A673 (cell line): ENCODE results near the gene ARHGEF4. TPM values are rescaled to one million over a fixed set of nuclear protein-coding genes. Genes with fewer than 3 reads are reported as not detected.

Experiments used
- BruUV-seq: library from RNA; stranded (reverse); fragments of 400-500 nt; replicated peaks from 2 replicates; lab custom pipeline; 2021; lab: Mats Ljungman, UMichigan
- CTCF ChIA-PET: fragments of 300-600 bp; sonication (Branson Sonifier 250); formaldehyde crosslinking; loops from one replicate; lab custom pipeline; 2022; ENCODE audit warnings: antibody characterized with exemption; lab: Charles Lee
- POLR2A ChIA-PET: fragments of 300-600 bp; sonication (Branson Sonifier 250); formaldehyde crosslinking; loops from one replicate; lab custom pipeline; 2022; ENCODE audit warnings: antibody characterized with exemption; ENCODE audit not compliant: low non-redundant PET; lab: Charles Lee
- DNase-seq: peaks from one replicate; pipeline ENCODE4 v3.0.0-alpha.2; 2015; ENCODE audit warnings: low spot score
- H3K27ac ChIP-seq: fragments of 200-600 bp; sonication (generic); 2 replicates; pipeline ENCODE4 v1.5.1; 2016; ENCODE audit warnings: mixed run types, low read depth, mild to moderate bottlenecking, mixed read lengths, antibody characterized with exemption, low read length; ENCODE audit not compliant: poor library complexity, severe bottlenecking
- H3K27me3 ChIP-seq: fragments of 200-600 bp; sonication (generic); replicated peaks from 2 replicates; pipeline ENCODE4 v1.6.1; 2017; ENCODE audit warnings: mixed run types, low read depth, mild to moderate bottlenecking, mixed read lengths, antibody characterized with exemption, low read length; ENCODE audit not compliant: insufficient read depth, poor library complexity
- H3K36me3 ChIP-seq: fragments of 200-600 bp; sonication (generic); 2 replicates; pipeline ENCODE4 v1.6.1; 2016; ENCODE audit warnings: mixed run types, mild to moderate bottlenecking, mixed read lengths, antibody characterized with exemption, low read length; ENCODE audit not compliant: insufficient read depth, poor library complexity, severe bottlenecking
- H3K4me1 ChIP-seq: fragments of 200-600 bp; sonication (generic); 2 replicates; pipeline ENCODE4 v1.6.1; 2017; ENCODE audit warnings: mixed run types, mild to moderate bottlenecking, mixed read lengths, antibody characterized with exemption, low read length; ENCODE audit not compliant: insufficient read depth, poor library complexity, severe bottlenecking
- H3K4me3 ChIP-seq: fragments of 200-600 bp; sonication (generic); 2 replicates; pipeline ENCODE4 v1.5.1; 2016; ENCODE audit warnings: low read depth, mixed run types, mild to moderate bottlenecking, mixed read lengths, low read length; ENCODE audit not compliant: poor library complexity, severe bottlenecking
- H3K9me3 ChIP-seq: fragments of 200-600 bp; sonication (generic); 2 replicates; pipeline ENCODE4 v1.6.1; 2016; ENCODE audit warnings: mixed run types, low read depth, mild to moderate bottlenecking, mixed read lengths, antibody characterized with exemption, low read length; ENCODE audit not compliant: poor library complexity, severe bottlenecking
- EZH2 ChIP-seq: fragments of 200-600 bp; sonication (generic); IDR thresholded peaks from 2 replicates; pipeline ENCODE4 v1.6.1; 2017; ENCODE audit warnings: borderline replicate concordance, low read depth, mild to moderate bottlenecking, mixed read lengths, antibody characterized with exemption, low read length; ENCODE audit not compliant: poor library complexity, severe bottlenecking
- intact Hi-C: fragments of 100-400 bp; cut with micrococcal nuclease; formaldehyde crosslinking; loops from one replicate; pipeline ENCODE4 v1.10.0; 2022; ENCODE audit not compliant: unreplicated experiment
- total RNA-seq: library from RNA; stranded (reverse); gene quantifications from 2 replicates; pipeline ENCODE4 v1.2.3, GENCODE V29; 2021
- TF ChIP-seq, protein P1 (sequence below): fragments of 300-800, 200-600 bp; sonication (generic); conservative IDR thresholded peaks from 2 replicates; pipeline ENCODE4 v1.5.1; 2017; ENCODE audit warnings: low read depth, mild to moderate bottlenecking, antibody characterized with exemption, low read length, moderate library complexity, mixed read lengths

ARHGEF4 gene
- total RNA-seq, 1 experiment from 2014 or later, result 2.1 TPM

DNA sequence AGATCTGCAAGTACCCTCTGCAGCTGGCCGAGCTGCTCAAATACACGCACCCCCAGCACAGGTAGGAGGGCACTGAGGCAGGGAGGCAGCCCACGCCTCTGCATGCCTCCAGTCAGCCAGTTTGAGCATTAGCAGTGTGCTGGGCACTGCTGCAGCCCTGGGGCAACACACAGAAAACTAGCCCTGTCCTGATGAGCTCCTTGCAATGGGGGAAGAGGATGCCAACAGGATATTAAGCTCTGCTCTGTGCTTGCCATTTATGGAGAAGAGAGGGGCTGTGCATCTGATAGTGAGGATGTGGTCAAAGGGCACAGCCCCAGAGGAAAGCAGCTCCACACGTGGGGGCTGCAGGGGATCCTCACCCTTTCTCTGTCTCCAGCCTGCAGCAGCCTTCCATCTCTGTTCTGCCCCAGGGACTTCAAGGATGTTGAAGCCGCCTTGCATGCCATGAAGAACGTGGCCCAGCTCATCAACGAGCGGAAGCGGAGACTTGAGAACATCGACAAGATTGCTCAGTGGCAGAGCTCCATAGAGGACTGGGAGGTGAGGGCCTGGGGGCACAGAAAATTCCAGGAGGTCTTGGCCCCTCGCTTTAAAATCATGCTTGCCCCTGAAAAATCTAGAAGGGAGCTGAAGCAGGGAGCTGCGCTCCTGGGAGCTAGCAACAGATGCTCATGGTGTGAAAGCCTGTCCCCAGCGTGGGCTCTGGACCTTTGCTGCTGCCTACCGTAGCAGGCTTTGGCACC, 204.9 kb downstream of the ARHGEF4 start:
- H3K4me3 ChIP-seq, result no peak overlapping the region
- no peaks in the 10 kb centered on the region for H3K36me3 ChIP-seq
- H3K27ac ChIP-seq, result no peak overlapping the region
- TF ChIP-seq, protein P1, sequence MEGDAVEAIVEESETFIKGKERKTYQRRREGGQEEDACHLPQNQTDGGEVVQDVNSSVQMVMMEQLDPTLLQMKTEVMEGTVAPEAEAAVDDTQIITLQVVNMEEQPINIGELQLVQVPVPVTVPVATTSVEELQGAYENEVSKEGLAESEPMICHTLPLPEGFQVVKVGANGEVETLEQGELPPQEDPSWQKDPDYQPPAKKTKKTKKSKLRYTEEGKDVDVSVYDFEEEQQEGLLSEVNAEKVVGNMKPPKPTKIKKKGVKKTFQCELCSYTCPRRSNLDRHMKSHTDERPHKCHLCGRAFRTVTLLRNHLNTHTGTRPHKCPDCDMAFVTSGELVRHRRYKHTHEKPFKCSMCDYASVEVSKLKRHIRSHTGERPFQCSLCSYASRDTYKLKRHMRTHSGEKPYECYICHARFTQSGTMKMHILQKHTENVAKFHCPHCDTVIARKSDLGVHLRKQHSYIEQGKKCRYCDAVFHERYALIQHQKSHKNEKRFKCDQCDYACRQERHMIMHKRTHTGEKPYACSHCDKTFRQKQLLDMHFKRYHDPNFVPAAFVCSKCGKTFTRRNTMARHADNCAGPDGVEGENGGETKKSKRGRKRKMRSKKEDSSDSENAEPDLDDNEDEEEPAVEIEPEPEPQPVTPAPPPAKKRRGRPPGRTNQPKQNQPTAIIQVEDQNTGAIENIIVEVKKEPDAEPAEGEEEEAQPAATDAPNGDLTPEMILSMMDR, result no peak
- TF ChIP-seq EZH2, result no peak
- intact Hi-C loops, result no loop called here
- CTCF ChIA-PET, result no interaction called here
- no peaks in the 10 kb centered on the region for H3K9me3 ChIP-seq
- no TSS peak for BruUV-seq
- POLR2A ChIA-PET, result interaction anchor here (0.7 kb wide), 1 partner anchor 129 kb away, joined by 3 read pairs; no protein-coding TSS in a partner anchor
- no peaks in the 10 kb centered on the region for H3K27me3 ChIP-seq
- no peak for DNase-seq
- no peaks in the 10 kb centered on the region for H3K4me1 ChIP-seq

DNA sequence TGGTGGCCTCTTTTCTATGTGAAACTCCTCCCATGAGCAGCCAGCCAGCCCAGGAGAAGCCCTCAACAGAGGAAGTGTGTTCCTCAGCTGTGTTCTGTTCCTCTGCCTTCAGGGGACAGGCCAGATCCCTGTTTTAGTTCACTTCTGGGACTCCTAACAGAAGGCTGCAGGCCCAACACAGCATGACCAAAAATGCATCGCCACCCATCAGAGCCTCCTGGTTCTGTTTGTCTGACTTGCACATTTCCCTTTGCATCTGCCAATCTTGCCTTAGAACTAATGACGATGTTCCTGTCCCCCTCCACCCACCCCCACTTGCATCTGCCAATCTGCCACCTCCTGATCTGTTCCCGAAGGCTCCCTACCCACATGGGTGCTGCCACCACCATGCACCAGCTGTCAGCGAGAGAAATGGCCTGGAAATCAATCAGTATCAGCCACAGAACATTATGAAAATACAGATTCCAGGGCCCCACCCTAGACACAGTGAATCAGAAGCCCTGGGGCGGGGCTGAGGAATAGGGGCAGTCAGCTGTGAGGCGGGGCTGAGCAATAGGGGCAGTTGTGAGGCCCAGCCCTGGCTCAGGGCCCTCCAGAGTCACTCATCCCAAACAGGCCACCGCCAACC, 205.5 kb downstream of the ARHGEF4 start:
- no peaks in the 10 kb centered on the region for H3K9me3 ChIP-seq
- DNase-seq, result no peak
- peaks cover 6% of the 10 kb centered on the region for H3K36me3 ChIP-seq
- intact Hi-C loops, result no loop called here
- no peaks in the 10 kb centered on the region for H3K27me3 ChIP-seq
- CTCF ChIA-PET, result no interaction called here
- no peak overlapping the region for H3K27ac ChIP-seq
- no TSS peak for BruUV-seq
- POLR2A ChIA-PET, result interaction anchor here (0.7 kb wide), 1 partner anchor 130 kb away, joined by 3 read pairs; no protein-coding TSS in a partner anchor
- H3K4me1 ChIP-seq, result no peaks in the 10 kb centered on the region
- no peak overlapping the region for H3K4me3 ChIP-seq
- no peak for TF ChIP-seq EZH2

DNA sequence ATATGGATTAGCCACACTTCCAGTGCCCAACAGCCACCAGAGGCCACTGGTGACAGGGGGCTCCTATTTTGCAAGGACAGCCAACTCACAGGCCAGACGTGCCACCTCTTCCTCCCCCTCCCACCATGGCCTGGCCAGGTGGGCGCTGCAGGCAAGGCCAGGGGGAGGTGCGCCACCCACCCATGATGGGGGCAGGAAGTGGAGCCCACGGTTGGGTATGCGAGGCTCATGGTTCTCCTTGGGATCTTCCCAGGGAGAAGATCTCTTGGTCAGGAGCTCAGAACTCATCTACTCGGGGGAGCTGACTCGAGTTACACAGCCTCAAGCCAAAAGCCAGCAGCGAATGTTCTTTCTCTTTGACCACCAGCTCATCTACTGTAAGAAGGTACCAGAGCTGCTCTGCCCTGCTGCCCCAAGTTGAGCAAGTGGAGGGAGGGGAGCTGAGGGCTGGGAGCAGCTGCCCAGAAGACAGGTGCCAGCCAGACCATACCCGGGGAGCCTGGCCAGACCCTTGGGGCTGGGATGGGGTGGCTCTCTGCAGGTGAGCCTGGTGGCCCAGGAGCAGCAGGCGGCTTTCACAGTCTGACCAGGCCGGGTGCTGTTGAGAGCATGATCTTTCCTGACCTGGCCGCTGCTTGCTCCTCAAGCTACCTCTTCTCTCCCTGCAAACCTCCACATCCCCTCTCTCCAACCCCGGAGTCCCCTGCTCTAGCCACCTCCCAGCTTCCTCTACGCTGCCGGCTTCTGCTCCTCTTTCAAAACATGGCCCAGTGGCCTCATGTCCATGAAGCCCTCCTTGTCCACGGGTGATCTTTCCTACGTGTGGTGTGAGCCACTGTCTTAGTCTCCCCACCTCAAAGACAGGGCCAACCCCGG, 206.7 kb downstream of the ARHGEF4 start:
- no peak for TF ChIP-seq EZH2
- TF ChIP-seq, protein P1, result no peak
- BruUV-seq, result no TSS peak
- CTCF ChIA-PET, result no interaction called here
- POLR2A ChIA-PET, result no interaction called here
- DNase-seq, result no peak
- H3K27ac ChIP-seq, result no peak overlapping the region
- H3K9me3 ChIP-seq, result no peaks in the 10 kb centered on the region
- no peaks in the 10 kb centered on the region for H3K4me1 ChIP-seq
- H3K27me3 ChIP-seq, result no peaks in the 10 kb centered on the region
- H3K4me3 ChIP-seq, result no peak overlapping the region
- intact Hi-C loops, result no loop called here
- peaks cover 12% of the 10 kb centered on the region for H3K36me3 ChIP-seq
